ENCODE data around the gene PPID. TPM values are rescaled to one million over a fixed set of nuclear protein-coding genes. Genes with fewer than 3 reads are reported as not detected.
"Not testable (repeated sequence)": the region's sequence is repeated elsewhere in the genome, so short reads cannot be mapped to it uniquely, and the experiment has no call there.

The PPID gene
- total RNA-seq, 1 experiment from 2014 or later: 34.4 TPM

- Mint-ChIP-seq H3K4me3 (ENCODE audit: low read depth, unreplicated experiment) (no peak overlapping the region), H3K36me3 (ENCODE audit: insufficient read depth, unreplicated experiment) (peaks cover 14% of the 10 kb centered on the region), H3K9me3 (ENCODE audit: low read depth, unreplicated experiment) (no peaks in the 10 kb centered on the region), H3K27ac (ENCODE audit: unreplicated experiment) (no peak overlapping the region), H3K4me1 (ENCODE audit: low read depth, unreplicated experiment) (peaks cover 7% of the 10 kb centered on the region), H3K27me3 (ENCODE audit: unreplicated experiment) (no peaks in the 10 kb centered on the region)
- no peak for DNase-seq
- CTCF ChIA-PET: no interaction called here
- BruUV-seq (replicated peaks): no TSS peak
- intact Hi-C loops (cut with micrococcal nuclease; ENCODE audit: unreplicated experiment): no loop called here
- TF ChIP-seq, protein P1, sequence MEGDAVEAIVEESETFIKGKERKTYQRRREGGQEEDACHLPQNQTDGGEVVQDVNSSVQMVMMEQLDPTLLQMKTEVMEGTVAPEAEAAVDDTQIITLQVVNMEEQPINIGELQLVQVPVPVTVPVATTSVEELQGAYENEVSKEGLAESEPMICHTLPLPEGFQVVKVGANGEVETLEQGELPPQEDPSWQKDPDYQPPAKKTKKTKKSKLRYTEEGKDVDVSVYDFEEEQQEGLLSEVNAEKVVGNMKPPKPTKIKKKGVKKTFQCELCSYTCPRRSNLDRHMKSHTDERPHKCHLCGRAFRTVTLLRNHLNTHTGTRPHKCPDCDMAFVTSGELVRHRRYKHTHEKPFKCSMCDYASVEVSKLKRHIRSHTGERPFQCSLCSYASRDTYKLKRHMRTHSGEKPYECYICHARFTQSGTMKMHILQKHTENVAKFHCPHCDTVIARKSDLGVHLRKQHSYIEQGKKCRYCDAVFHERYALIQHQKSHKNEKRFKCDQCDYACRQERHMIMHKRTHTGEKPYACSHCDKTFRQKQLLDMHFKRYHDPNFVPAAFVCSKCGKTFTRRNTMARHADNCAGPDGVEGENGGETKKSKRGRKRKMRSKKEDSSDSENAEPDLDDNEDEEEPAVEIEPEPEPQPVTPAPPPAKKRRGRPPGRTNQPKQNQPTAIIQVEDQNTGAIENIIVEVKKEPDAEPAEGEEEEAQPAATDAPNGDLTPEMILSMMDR (IDR thresholded peaks at IDR 0.05; ENCODE audit: unreplicated experiment): no peak
Measured at GRCh38 chr4:158666892-158667291, 56.3 kb downstream of the PPID start.

DNA sequence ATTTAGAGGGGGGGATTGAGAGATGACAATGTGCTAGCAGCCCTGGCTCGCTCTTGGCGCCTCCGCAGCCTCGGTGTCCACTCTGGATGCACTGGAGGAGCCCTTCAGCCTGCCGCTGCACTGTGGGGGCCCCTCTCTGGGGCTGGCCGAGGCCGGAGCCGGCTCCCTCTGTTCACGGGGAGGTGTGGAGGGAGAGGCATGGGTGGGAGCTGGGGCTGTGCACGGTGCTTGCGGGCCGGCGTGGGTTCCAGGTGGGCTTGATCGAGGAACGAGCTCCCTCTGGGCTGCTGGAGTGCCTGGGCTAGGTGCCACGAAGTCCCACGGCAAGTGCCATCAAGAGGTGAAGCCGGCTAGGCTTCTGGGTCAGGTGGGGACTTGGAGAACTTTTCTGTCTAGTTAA lies 58.4 kb downstream of the PPID start:
- intact Hi-C loops (cut with micrococcal nuclease; ENCODE audit: unreplicated experiment): no loop called here
- H3K4me1 Mint-ChIP-seq (ENCODE audit: low read depth, unreplicated experiment): no peaks in the 10 kb centered on the region
- DNase-seq: no peak
- TF ChIP-seq, protein P1 (IDR thresholded peaks at IDR 0.05; ENCODE audit: unreplicated experiment): no peak
- H3K36me3 Mint-ChIP-seq (ENCODE audit: insufficient read depth, unreplicated experiment): no peaks in the 10 kb centered on the region
- H3K27ac Mint-ChIP-seq (ENCODE audit: unreplicated experiment): no peak overlapping the region
- BruUV-seq (replicated peaks): no TSS peak
- no peaks in the 10 kb centered on the region for H3K9me3 Mint-ChIP-seq (ENCODE audit: low read depth, unreplicated experiment)
- CTCF ChIA-PET: no interaction called here
- H3K27me3 Mint-ChIP-seq (ENCODE audit: unreplicated experiment): no peaks in the 10 kb centered on the region
- no peak overlapping the region for H3K4me3 Mint-ChIP-seq (ENCODE audit: low read depth, unreplicated experiment)

DNA sequence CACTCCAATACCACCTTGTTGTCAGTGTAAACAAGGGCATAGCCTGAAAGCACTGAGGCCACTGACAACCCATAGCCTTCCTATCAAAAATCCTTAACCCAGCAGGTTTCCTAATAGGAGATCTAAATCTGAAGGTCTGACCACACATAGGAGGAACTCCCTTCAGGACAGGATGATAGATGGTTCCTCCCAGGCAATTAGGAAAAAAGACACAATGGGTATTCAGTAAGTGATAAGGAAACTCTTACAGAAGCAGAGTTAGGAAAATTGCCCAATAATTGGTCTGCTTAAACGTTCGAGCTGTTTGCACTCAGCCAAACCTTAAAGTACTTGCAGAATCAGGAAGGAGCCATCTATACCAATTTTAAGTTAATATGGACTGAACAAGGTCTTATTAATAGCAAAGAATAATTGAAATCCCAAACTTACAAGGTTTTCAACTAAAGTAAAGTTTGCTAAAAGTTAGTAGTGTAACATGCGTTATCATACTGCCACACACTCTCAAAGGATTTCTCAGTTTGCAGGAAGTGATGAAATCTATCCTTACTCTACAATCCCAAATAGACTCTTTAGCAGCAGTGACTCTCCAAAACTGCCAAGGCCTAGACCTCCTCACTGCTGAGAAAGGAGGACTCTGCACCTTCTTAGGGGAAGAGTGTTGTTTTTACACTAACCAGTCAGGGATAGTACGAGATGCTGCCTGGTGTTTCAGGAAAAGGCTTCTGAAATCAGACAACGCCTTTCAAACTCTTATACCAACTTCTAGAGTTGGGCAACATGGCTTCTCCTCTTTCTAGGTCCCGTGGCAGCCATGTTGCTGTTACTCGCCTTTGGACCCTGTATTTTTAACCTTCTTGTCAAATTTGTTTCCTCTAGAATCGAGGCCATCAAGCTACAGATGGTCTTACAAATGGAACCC lies 59.2 kb downstream of the PPID start:
- H3K9me3 Mint-ChIP-seq (ENCODE audit: low read depth, unreplicated experiment); H3K36me3 Mint-ChIP-seq (ENCODE audit: insufficient read depth, unreplicated experiment); H3K4me1 Mint-ChIP-seq (ENCODE audit: low read depth, unreplicated experiment); H3K4me3 Mint-ChIP-seq (ENCODE audit: low read depth, unreplicated experiment); BruUV-seq (replicated peaks); intact Hi-C loops (cut with micrococcal nuclease; ENCODE audit: unreplicated experiment); DNase-seq; H3K27ac Mint-ChIP-seq (ENCODE audit: unreplicated experiment); CTCF ChIA-PET; H3K27me3 Mint-ChIP-seq (ENCODE audit: unreplicated experiment): not testable (repeated sequence)

DNA sequence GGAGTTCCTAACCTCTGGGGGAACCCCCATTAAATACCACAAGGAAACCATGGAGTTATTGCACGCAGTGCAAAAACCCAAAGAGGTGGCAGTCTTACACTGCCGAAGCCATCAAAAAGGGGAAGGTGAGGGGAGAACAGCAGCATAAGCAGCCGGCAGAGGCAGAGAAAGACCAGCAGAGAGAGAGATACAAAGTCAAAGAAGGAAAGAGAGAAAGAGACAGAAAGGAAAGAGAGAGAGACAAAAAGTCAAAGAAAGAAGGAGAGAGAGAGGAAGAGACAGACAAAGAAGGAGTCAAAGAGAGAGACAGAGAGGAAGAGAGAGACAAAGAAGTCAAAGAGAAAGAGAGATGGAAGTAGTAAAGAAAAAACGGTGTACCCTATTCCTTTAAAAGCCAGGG lies 59.9 kb downstream of the PPID start:
- intact Hi-C loops (cut with micrococcal nuclease; ENCODE audit: unreplicated experiment); H3K9me3 Mint-ChIP-seq (ENCODE audit: low read depth, unreplicated experiment); H3K36me3 Mint-ChIP-seq (ENCODE audit: insufficient read depth, unreplicated experiment); H3K4me1 Mint-ChIP-seq (ENCODE audit: low read depth, unreplicated experiment); H3K4me3 Mint-ChIP-seq (ENCODE audit: low read depth, unreplicated experiment); BruUV-seq (replicated peaks); DNase-seq; CTCF ChIA-PET; H3K27ac Mint-ChIP-seq (ENCODE audit: unreplicated experiment): not testable (repeated sequence)
- peaks cover 12% of the 10 kb centered on the region for H3K27me3 Mint-ChIP-seq (ENCODE audit: unreplicated experiment)

Other genes starting within 250 kb of the PPID start
- not detected in 2 replicates for gene RXFP1, start 201.5 kb downstream of the PPID start, total RNA-seq (2022)
- gene C4orf46, start 51.5 kb downstream of the PPID start, total RNA-seq (2022): 9.6 and 10.1 TPM in 2 replicates
- 8.4 and 13.8 TPM in 2 replicates for gene ETFDH, start 51.1 kb downstream of the PPID start, total RNA-seq (2022)
- gene FNIP2, start 45.6 kb upstream of the PPID start, total RNA-seq (2022): 35.3 and 38.7 TPM in 2 replicates